H1 (cell line): Measurements from ENCODE around the gene KRT13. TPM values are rescaled to one million over a fixed set of nuclear protein-coding genes. Genes with fewer than 3 reads are reported as not detected.

ENCODE experiments used
- CTCF ChIA-PET: fragments of 300-600 bp; sonication (Branson Sonifier 250); formaldehyde crosslinking; loops from one replicate; lab custom pipeline; 2021; ENCODE audit not compliant: partially characterized antibody; lab: Charles Lee
- POLR2A ChIA-PET: fragments of 300-600 bp; sonication (Branson Sonifier 250); formaldehyde crosslinking; loops from one replicate; lab custom pipeline; 2021; ENCODE audit warnings: inconsistent platforms; ENCODE audit not compliant: partially characterized antibody; lab: Charles Lee
- DNase-seq, 2 experiments: peaks; one replicate each; pipeline versions ENCODE4 v3.0.0 to v3.0.0-alpha.2; 2010 to 2022; ENCODE audit warnings: low spot score in 2 of 2, low read depth in 1 of 2, mixed read lengths in 1 of 2
- FAIRE-seq: peaks from 2 replicates; lab custom pipeline; 2011; peaks lifted over from hg19 to GRCh38; lab: Jason Lieb, UNC
- H2AFZ ChIP-seq: 2 replicates; pipeline ENCODE4 v1.8.1; 2012; ENCODE audit warnings: low read length, inconsistent platforms
- H2AK5ac ChIP-seq: 2 replicates; pipeline ENCODE4 v1.6.1; 2013; ENCODE audit warnings: low read depth, low read length
- H2BK120ac ChIP-seq: replicated peaks from 2 replicates; pipeline ENCODE3; 2013; ENCODE audit warnings: low read depth, low read length, inconsistent platforms
- H2BK12ac ChIP-seq: 2 replicates; pipeline ENCODE4 v1.6.1; 2013; ENCODE audit warnings: low read depth, low read length
- H2BK15ac ChIP-seq: 2 replicates; pipeline ENCODE4 v1.6.1; 2013; ENCODE audit warnings: low read length
- H2BK20ac ChIP-seq: 2 replicates; pipeline ENCODE4 v1.6.1; 2013; ENCODE audit warnings: low read length
- H2BK5ac ChIP-seq: 2 replicates; pipeline ENCODE4 v1.6.1; 2013; ENCODE audit warnings: low read depth, low read length
- H3K14ac ChIP-seq: 2 replicates; pipeline ENCODE4 v1.6.1; 2013; ENCODE audit warnings: inconsistent platforms; ENCODE audit not compliant: insufficient read length
- H3K18ac ChIP-seq: 2 replicates; pipeline ENCODE4 v1.6.1; 2013; ENCODE audit warnings: low read length; ENCODE audit errors: extremely low read depth
- H3K23ac ChIP-seq: 2 replicates; pipeline ENCODE4 v1.6.1; 2013; ENCODE audit warnings: inconsistent platforms; ENCODE audit not compliant: insufficient read length
- H3K23me2 ChIP-seq: 2 replicates; pipeline ENCODE4 v1.6.1; 2013; ENCODE audit warnings: low read depth, low read length
- H3K27ac ChIP-seq: 2 replicates; pipeline ENCODE4 v1.6.1; 2011; ENCODE audit warnings: low read depth, low read length, inconsistent platforms
- H3K27me3 ChIP-seq, 4 experiments: replicated peaks in 1 of 4; 1 replicate in 1 of 4; 2 replicates in 3 of 4; pipeline versions ENCODE4 v1.6.1 to v1.8.1; 2011 to 2013; ENCODE audit warnings: low read length in 3 of 4, mild to moderate bottlenecking in 3 of 4, inconsistent platforms in 2 of 4, mixed read lengths in 2 of 4, moderate library complexity in 1 of 4; ENCODE audit not compliant: control insufficient read depth in 3 of 4, insufficient read depth in 3 of 4; ENCODE audit errors: extremely low read depth in 1 of 4
- H3K36me3 ChIP-seq, 4 experiments: 2 replicates each; pipeline versions ENCODE4 v1.6.1 to v1.8.1; 2011 to 2013; ENCODE audit warnings: mild to moderate bottlenecking in 4 of 4, low read length in 3 of 4, moderate library complexity in 2 of 4, control low read depth in 1 of 4, inconsistent platforms in 1 of 4; ENCODE audit not compliant: insufficient read depth in 4 of 4, control insufficient read depth in 2 of 4
- H3K4ac ChIP-seq: replicated peaks from 2 replicates; pipeline ENCODE3; 2013; ENCODE audit warnings: low read length, low read depth, mixed read lengths, inconsistent platforms; ENCODE audit not compliant: insufficient read length
- H3K4me1 ChIP-seq, 4 experiments: replicated peaks in 1 of 4; 1 replicate in 1 of 4; 2 replicates in 3 of 4; pipeline versions ENCODE4 v1.6.1 to v1.8.1; 2011 to 2013; ENCODE audit warnings: low read length in 3 of 4, inconsistent platforms in 2 of 4, mixed read lengths in 1 of 4; ENCODE audit not compliant: insufficient read depth in 4 of 4, control insufficient read depth in 3 of 4
- H3K4me2 ChIP-seq, 2 experiments: 2 replicates each; pipeline versions ENCODE4 v1.6.1 to v1.8.1; 2011 to 2013; ENCODE audit warnings: low read depth in 2 of 2, low read length in 2 of 2, control low read depth in 1 of 2, inconsistent platforms in 1 of 2, mild to moderate bottlenecking in 1 of 2; ENCODE audit not compliant: insufficient read depth in 1 of 2
- H3K4me3 ChIP-seq, 4 experiments: fragments of 200-600, 300-600 bp in 1 of 4; sonication (generic), shearing (Covaris generic), sonication (Bioruptor Twin) in 1 of 4; 2 replicates each; pipeline versions ENCODE4 v1.5.1 to v1.8.1; 2011 to 2016; ENCODE audit warnings: low read length in 4 of 4, low read depth in 3 of 4, control low read depth in 2 of 4, inconsistent platforms in 2 of 4, mild to moderate bottlenecking in 2 of 4, mixed read lengths in 1 of 4, moderate library complexity in 1 of 4; ENCODE audit not compliant: insufficient read depth in 2 of 4; ENCODE audit errors: extremely low read depth in 1 of 4
- H3K56ac ChIP-seq: replicated peaks from 2 replicates; pipeline ENCODE3; 2013; ENCODE audit warnings: low read depth, mild to moderate bottlenecking, mixed read lengths, low read length, inconsistent platforms; ENCODE audit not compliant: insufficient read length
- H3K79me1 ChIP-seq: 2 replicates; pipeline ENCODE4 v1.6.1; 2013; ENCODE audit warnings: low read depth, low read length, control low read depth
- H3K79me2 ChIP-seq, 2 experiments: 2 replicates each; pipeline versions ENCODE4 v1.6.1 to v1.8.1; 2012 to 2013; ENCODE audit warnings: low read length in 2 of 2, mild to moderate bottlenecking in 2 of 2, inconsistent platforms in 1 of 2; ENCODE audit not compliant: insufficient read depth in 2 of 2, control insufficient read depth in 1 of 2
- H3K9ac ChIP-seq, 4 experiments: replicated peaks in 1 of 4; 1 replicate in 1 of 4; 2 replicates in 3 of 4; pipeline versions ENCODE4 v1.6.1 to v1.8.1; 2011 to 2013; ENCODE audit warnings: low read depth in 3 of 4, low read length in 3 of 4, control low read depth in 2 of 4, mild to moderate bottlenecking in 2 of 4, moderate library complexity in 2 of 4, inconsistent platforms in 1 of 4; ENCODE audit errors: extremely low read depth in 1 of 4
- H3K9me3 ChIP-seq, 2 experiments: 2 replicates each; pipeline versions ENCODE4 v1.6.1 to v1.8.1; 2012 to 2013; ENCODE audit warnings: mild to moderate bottlenecking in 2 of 2, moderate library complexity in 2 of 2, control low read depth in 1 of 2, inconsistent platforms in 1 of 2, low read depth in 1 of 2, low read length in 1 of 2, mixed read lengths in 1 of 2; ENCODE audit not compliant: insufficient read depth in 2 of 2
- H4K20me1 ChIP-seq, 2 experiments: replicated peaks in 1 of 2; 2 replicates each; pipeline versions ENCODE3 to v1.8.1; 2011 to 2013; ENCODE audit warnings: inconsistent platforms in 2 of 2, low read length in 2 of 2, mild to moderate bottlenecking in 1 of 2; ENCODE audit not compliant: insufficient read depth in 2 of 2, control insufficient read depth in 1 of 2
- H4K5ac ChIP-seq: 2 replicates; pipeline ENCODE4 v1.6.1; 2013; ENCODE audit warnings: low read length, low read depth, mixed read lengths, inconsistent platforms; ENCODE audit not compliant: insufficient read length
- H4K8ac ChIP-seq: 2 replicates; pipeline ENCODE4 v1.8.0; 2013; ENCODE audit warnings: mild to moderate bottlenecking, moderate library complexity, low read length, inconsistent platforms; ENCODE audit not compliant: insufficient read depth; ENCODE audit errors: extremely low read depth
- H4K91ac ChIP-seq: replicated peaks from 2 replicates; pipeline ENCODE3; 2013; ENCODE audit warnings: low read length, mixed read lengths, inconsistent platforms; ENCODE audit not compliant: insufficient read length
- HDAC2 ChIP-seq, 2 experiments: fragments of 300-600 bp in 1 of 2; sonication (generic) in 1 of 2; IDR thresholded peaks; 2 replicates each; pipeline ENCODE4 v1.6.1; 2011 to 2012; ENCODE audit warnings: low read depth in 2 of 2, low read length in 2 of 2, mild to moderate bottlenecking in 2 of 2, moderate library complexity in 2 of 2, borderline replicate concordance in 1 of 2, inconsistent platforms in 1 of 2
- KDM1A ChIP-seq: fragments of 200-600, 300-600 bp; sonication (generic); IDR thresholded peaks from 2 replicates; pipeline ENCODE4 v1.7.1; 2016; ENCODE audit warnings: mild to moderate bottlenecking, low read length, borderline replicate concordance
- RAD21 ChIP-seq, 2 experiments: IDR thresholded peaks in 1 of 2; conservative IDR thresholded peaks in 1 of 2; 2 replicates each; pipeline ENCODE4 v1.6.1; 2011; ENCODE audit warnings: low read depth in 2 of 2, low read length in 2 of 2, improper control_type of control experiment in 1 of 2, inconsistent platforms in 1 of 2, mild to moderate bottlenecking in 1 of 2, moderate library complexity in 1 of 2
- SAP30 ChIP-seq: fragments of 300-600 bp; sonication (generic); IDR thresholded peaks from 2 replicates; pipeline ENCODE4 v1.7.1; 2012; ENCODE audit warnings: low read length, moderate library complexity, mild to moderate bottlenecking, inconsistent platforms; ENCODE audit not compliant: insufficient read depth, insufficient replicate concordance
- SIRT6 ChIP-seq: IDR thresholded peaks from one replicate; pipeline ENCODE4 v1.7.1; 2012; ENCODE audit warnings: low read length, inconsistent platforms
- SP4 ChIP-seq: IDR thresholded peaks from 2 replicates; pipeline ENCODE4 v1.6.1; 2012; ENCODE audit warnings: low read length, inconsistent platforms
- TCF12 ChIP-seq: IDR thresholded peaks from 2 replicates; pipeline ENCODE4 v1.6.1; 2011; ENCODE audit warnings: low read depth, mild to moderate bottlenecking, low read length
- WGBS, 2 experiments: shearing (Covaris generic) in 1 of 2; methylation state at CpG; one replicate each; pipeline versions ENCODE4 v1.1.6 to v1.1.7; 2013 to 2015; ENCODE audit warnings: low lambda C conversion rate in 2 of 2, mixed read lengths in 2 of 2, inconsistent platforms in 1 of 2, low coverage in 1 of 2, missing lambda C conversion rate in 1 of 2; ENCODE audit not compliant: insufficient replicate concordance in 2 of 2, insufficient coverage in 1 of 2, insufficient read length in 1 of 2; ENCODE audit errors: extremely low coverage in 1 of 2, missing lambda C conversion rate in 1 of 2; 5-methylcytosine and 5-hydroxymethylcytosine counted together
- polyA plus RNA-seq, 7 experiments: library from polyadenylated mRNA; depleted of rRNA in 3 of 7; stranded (reverse) in 5 of 7; unstranded in 2 of 7; fragments of >200 nt in 5 of 7; fragments of 200-250 nt in 2 of 7; gene quantifications; 1 replicate in 5 of 7; 2 replicates in 1 of 7; 4 replicates in 1 of 7; pipeline versions ENCODE4 v1.2.1 to v1.2.3, GENCODE V29; 2011 to 2013; ENCODE audit warnings: missing spikeins in 2 of 7, mixed read lengths in 2 of 7
- total RNA-seq: library from RNA; stranded (reverse); fragmentation: NEBNext Ultra II Directional; extraction: Animal tissue kit (Norgen Biotek cat#: 25700); gene quantifications from 2 replicates; pipeline ENCODE4 v1.2.1, GENCODE V29; 2021

The KRT13 gene
- total and polyA plus RNA-seq, 2 of the 8 experiments (the other 6 are each of a cell fraction or from before 2014, with no cell fraction given): 0.09 TPM; not detected in 1

- Histone ChIP-seq H3K4me1 (no peaks in the 10 kb centered on the region; a peak in 2 of 7 replicates), H3K4me2 (no peak overlapping the region), H2AFZ (no peak overlapping the region), H3K27me3 (peaks cover 0 to 7% (median 3%) of the 10 kb centered on the region in 4 experiments; a peak in 4 of 7 replicates), H3K14ac (no peak overlapping the region), H4K20me1 (no peaks in the 10 kb centered on the region), H2BK15ac (no peak overlapping the region), H3K4ac (no peak overlapping the region), H4K8ac (no peak overlapping the region), H4K91ac (no peak overlapping the region), H3K56ac (no peak overlapping the region), H3K36me3 (no peaks in the 10 kb centered on the region), H3K9ac (no peak overlapping the region), H3K79me1 (no peaks in the 10 kb centered on the region), H3K27ac (no peak overlapping the region), H2BK5ac (no peak overlapping the region), H2BK20ac (no peak overlapping the region), H3K79me2 (no peaks in the 10 kb centered on the region), H2AK5ac (no peak overlapping the region), H3K23me2 (no peaks in the 10 kb centered on the region), H4K5ac (no peak overlapping the region), H3K9me3 (no peaks in the 10 kb centered on the region), H3K18ac (no peak overlapping the region), H3K4me3 (no peak overlapping the region), H2BK12ac (no peak overlapping the region), H3K23ac (no peak overlapping the region), H2BK120ac (no peak overlapping the region)
- DNase-seq (no peak), FAIRE-seq (no peak)
- 77% methylated on average over 2 of the region's 2 CpGs; no CpG with 5 or more reads in 1 of the 2 experiments for WGBS, 2 experiments
- POLR2A ChIA-PET: interaction anchor here (1.3 kb wide), 2 partner anchors 11 to 198 kb away, joined by 3 to 5 read pairs; no protein-coding TSS in a partner anchor
- CTCF ChIA-PET: interaction anchor here (1.0 to 33.9 kb wide), 9 partner anchors 9 to 171 kb away, joined by 3 to 427 read pairs (median 3); partner anchors contain the start of genes KRT13 and KRT35
- TF ChIP-seq RAD21 (IDR thresholded peaks at IDR 0.05 in 1 of 2, conservative IDR thresholded peaks at IDR 0.05 in 1 of 2; ENCODE audit: low read depth in 2 of 2, low read length in 2 of 2): no peak
- TF ChIP-seq KDM1A: no peak
- no peak for TF ChIP-seq SIRT6
- no peak for TF ChIP-seq TCF12
- TF ChIP-seq HDAC2 (IDR thresholded peaks at IDR 0.05; ENCODE audit: borderline replicate concordance in 1 of 2, low read depth in 2 of 2, low read length in 2 of 2): no peak
- no peak for TF ChIP-seq SP4
- TF ChIP-seq SAP30: no peak
These were observed 13.9 kb downstream of the KRT13 start for GRCh38 chr17:41491476-41491875.
